ENCODE data around the gene PTPN7. TPM values are rescaled to one million over a fixed set of nuclear protein-coding genes. Genes with fewer than 3 reads are reported as not detected.
A peak's percentile ranks its signal among the peaks of the same experiment; 100 is the strongest.
"Not testable (repeated sequence)": the region's sequence is repeated elsewhere in the genome, so short reads cannot be mapped to it uniquely, and the experiment has no call there.

Gene PTPN7
- total RNA-seq, 2 experiments from 2014 or later, result 228 to 231 TPM

DNA sequence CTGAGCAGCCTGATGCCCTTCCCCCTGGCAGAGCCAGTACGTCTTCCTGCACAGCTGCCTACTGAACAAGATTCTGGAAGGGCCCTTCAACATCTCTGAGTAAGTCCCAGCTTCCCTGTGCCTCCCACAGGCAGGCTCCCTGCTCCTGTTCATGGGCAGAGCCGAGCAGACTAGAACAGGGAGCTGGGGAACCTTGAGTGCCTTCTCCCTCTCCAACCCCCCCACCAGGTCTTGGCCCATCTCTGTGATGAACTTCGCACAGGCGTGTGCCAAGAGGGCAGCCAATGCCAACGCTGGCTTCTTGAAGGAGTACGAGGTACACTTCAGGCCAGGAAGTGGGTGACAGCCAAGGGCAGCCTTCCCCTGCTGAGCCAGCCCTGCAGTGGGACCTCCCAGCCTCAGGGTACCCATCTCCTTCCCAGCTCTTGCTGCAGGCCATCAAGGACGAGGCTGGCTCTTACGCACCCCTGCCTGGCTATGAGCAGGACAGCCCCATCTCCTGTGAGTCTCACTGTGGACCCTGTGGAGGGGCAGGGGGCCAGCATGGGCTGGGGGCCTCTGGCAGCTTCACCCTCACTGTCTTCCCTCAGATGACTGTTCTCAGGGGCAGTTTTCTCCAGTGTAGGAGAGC lies 26.8 kb upstream of the PTPN7 start:
- no peak for DNase-seq
- peaks cover 3% of the 10 kb centered on the region for H3K4me1 Mint-ChIP-seq
- H3K27ac Mint-ChIP-seq, result no peak overlapping the region
- no peaks in the 10 kb centered on the region for H3K9me3 Mint-ChIP-seq
- H3K36me3 Mint-ChIP-seq (ENCODE audit: low read depth), result no peaks in the 10 kb centered on the region
- H3K4me3 Mint-ChIP-seq, result no peak overlapping the region
- CTCF ChIA-PET, result interaction anchor here (1.1 to 2.1 kb wide), 2 partner anchors 13 to 44 kb away, joined by 3 to 4 read pairs; no protein-coding TSS in a partner anchor
- POLR2A ChIA-PET, result no interaction called here
- peaks cover 6% of the 10 kb centered on the region for H3K27me3 Mint-ChIP-seq

DNA sequence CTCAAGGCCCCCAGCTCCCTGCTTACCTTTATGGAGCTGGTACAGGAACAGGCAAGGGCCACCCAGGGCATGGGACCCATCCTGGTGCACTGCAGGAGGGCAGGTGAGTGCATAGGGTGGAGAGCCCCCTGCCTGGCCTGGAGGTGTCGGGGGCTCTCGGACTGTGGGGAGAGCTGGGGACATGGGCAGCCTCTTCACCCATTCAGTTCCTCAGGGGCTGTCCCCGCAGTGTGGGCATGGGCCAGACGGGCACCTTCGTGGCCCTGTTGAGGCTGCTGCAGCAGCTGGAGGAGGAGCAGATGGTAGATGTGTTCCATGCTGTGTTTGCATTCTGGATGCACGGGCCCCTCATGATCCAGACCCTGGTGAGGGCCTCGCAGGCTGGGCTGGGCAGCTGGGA lies 25.9 kb upstream of the PTPN7 start:
- peaks cover 3% of the 10 kb centered on the region for H3K4me1 Mint-ChIP-seq
- no peak overlapping the region for H3K27ac Mint-ChIP-seq
- ChIA-PET CTCF (interaction anchor here (2.1 to 3.5 kb wide), 2 partner anchors 32 to 43 kb away, joined by 4 to 18 read pairs; no protein-coding TSS in a partner anchor), POLR2A (no interaction called here)
- no peaks in the 10 kb centered on the region for H3K9me3 Mint-ChIP-seq
- H3K4me3 Mint-ChIP-seq, result no peak overlapping the region
- H3K27me3 Mint-ChIP-seq, result peaks cover 6% of the 10 kb centered on the region
- no peak for DNase-seq
- H3K36me3 Mint-ChIP-seq (ENCODE audit: low read depth), result no peaks in the 10 kb centered on the region

DNA sequence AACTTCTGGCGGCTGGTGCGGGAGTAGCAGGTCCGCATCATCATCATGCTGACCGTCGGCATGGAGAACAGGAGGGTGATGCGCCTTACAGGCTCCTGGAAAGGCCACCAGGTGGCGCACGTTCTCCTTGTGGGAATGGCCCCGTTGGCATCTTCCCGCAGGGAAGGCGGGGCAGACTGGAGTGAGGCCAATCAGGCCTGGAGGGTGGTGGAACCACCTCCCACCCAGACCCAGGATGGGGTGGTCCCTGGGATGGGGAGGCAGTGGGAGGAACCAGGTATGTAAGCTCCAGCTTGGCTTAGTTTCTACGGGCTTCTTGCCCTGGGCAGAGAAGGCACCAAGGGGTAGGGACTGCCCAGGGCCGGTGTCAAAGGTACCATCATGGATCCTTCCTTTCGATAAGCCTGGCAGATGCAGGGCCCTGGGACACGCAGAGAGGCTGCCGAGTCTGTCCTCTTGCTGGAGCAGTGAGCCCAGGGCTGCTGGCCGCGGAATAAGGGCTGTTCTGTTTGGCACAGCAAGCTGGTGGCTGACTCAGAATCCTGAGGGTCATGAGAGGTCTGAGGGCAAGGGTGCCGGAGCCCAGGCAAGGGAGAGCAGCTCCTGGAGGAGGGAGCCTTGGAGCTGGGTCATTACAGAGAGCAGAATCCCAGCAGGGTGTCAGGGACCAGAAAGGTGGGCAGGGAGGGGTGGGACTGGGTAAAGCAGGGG lies 24.5 kb upstream of the PTPN7 start:
- DNase-seq, result peak; percentile 71
- H3K27ac Mint-ChIP-seq, result no peak overlapping the region
- no peaks in the 10 kb centered on the region for H3K36me3 Mint-ChIP-seq (ENCODE audit: low read depth)
- POLR2A ChIA-PET, result interaction anchor here (2.0 kb wide), 1 partner anchor 25 kb away, joined by 7 read pairs; the partner anchor contains the start of gene PTPN7
- H3K27me3 Mint-ChIP-seq, result peaks cover 6% of the 10 kb centered on the region
- H3K9me3 Mint-ChIP-seq, result no peaks in the 10 kb centered on the region
- H3K4me1 Mint-ChIP-seq, result peaks cover 3% of the 10 kb centered on the region
- CTCF ChIA-PET, result interaction anchor here (0.9 to 3.7 kb wide), 8 partner anchors 11 to 132 kb away, joined by 3 to 20 read pairs (median 4); partner anchors contain the start of gene PTPN7
- H3K4me3 Mint-ChIP-seq, result no peak overlapping the region

DNA sequence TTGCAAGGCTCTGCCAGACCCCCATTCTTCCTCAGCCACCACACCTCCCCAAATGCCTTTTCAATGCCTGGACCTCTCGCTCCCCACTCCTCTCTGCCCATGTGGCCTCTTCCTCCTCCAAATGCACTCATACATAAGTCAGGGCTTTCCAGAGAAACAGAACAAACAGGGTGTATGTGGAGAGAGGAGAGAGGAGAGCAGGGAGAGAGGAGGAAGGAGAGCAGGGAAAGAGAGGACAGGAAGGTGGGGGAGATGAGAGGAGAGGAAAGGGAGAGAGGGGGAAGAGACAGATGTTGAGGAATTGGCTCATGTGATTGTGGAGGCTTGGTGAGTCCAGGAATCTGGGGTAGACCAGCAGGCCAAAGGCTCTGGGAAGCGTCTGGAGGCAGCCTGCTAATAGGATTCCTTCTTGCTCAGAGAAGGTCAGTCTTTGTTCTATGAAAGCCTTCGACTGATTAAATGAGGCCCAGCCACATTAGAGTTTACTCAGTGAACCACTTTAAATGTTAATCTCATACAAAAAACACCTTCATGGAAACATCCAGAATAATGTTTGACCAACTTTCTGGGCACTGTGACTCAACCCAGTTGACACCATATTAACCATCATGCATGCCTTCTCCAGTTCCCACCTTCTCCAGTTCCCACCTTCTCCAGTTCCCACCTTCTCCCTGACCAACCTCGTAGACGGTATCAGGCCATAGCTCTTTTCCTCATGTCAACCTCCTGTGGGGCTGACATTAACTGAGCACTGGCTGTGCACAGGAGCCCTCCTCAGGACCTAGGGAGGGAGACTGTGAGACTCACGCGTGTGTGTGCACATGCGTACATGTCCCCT lies 21.9 kb upstream of the PTPN7 start:
- no peak overlapping the region for H3K27ac Mint-ChIP-seq

DNA sequence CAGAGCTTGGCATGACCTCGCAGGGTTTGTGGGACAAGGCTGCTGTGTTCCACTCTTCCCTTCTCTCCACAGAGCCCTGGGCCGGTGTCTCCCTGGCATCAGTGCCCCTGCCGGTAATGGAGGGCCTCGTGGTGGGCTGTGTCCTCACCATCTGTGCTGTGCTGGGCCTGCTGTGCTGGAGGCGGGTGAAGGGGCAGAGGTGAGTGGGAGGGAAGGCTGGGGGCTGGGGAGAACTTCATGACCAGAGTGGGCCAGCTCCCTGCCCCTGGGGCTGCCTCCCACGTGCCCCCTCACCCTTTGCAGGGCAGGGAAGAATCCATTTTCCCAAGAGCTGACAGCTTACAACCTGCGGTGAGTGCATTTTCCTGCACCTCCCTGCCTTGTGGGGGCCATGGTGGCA lies 21.2 kb upstream of the PTPN7 start:
- H3K36me3 Mint-ChIP-seq (ENCODE audit: low read depth), result no peaks in the 10 kb centered on the region
- no peaks in the 10 kb centered on the region for H3K9me3 Mint-ChIP-seq
- H3K4me3 Mint-ChIP-seq, result no peak overlapping the region
- CTCF ChIA-PET, result interaction anchor here (2.8 to 3.2 kb wide), 3 partner anchors 8 to 27 kb away, joined by 11 to 13 read pairs (median 12); partner anchors contain the start of gene LGR6
- no peak for DNase-seq
- peaks cover 6% of the 10 kb centered on the region for H3K27me3 Mint-ChIP-seq
- H3K27ac Mint-ChIP-seq, result no peak overlapping the region
- H3K4me1 Mint-ChIP-seq, result peaks cover 3% of the 10 kb centered on the region
- POLR2A ChIA-PET, result no interaction called here

More for the DNA sequence above, 21.9 kb upstream of the PTPN7 start:
- ChIA-PET CTCF (interaction anchor here (0.5 to 3.7 kb wide), 5 partner anchors 11 to 189 kb away, joined by 3 to 20 read pairs (median 5); partner anchors contain the start of genes LGR6 and PTPN7), POLR2A (interaction anchor here (2.0 kb wide), 1 partner anchor 22 kb away, joined by 7 read pairs; the partner anchor contains the start of gene PTPN7)
- Mint-ChIP-seq H3K4me1 (peaks cover 3% of the 10 kb centered on the region), H3K27me3 (peaks cover 6% of the 10 kb centered on the region), H3K36me3 (ENCODE audit: low read depth) (no peaks in the 10 kb centered on the region), H3K4me3 (no peak overlapping the region), H3K9me3 (no peaks in the 10 kb centered on the region)
- no peak for DNase-seq

DNA sequence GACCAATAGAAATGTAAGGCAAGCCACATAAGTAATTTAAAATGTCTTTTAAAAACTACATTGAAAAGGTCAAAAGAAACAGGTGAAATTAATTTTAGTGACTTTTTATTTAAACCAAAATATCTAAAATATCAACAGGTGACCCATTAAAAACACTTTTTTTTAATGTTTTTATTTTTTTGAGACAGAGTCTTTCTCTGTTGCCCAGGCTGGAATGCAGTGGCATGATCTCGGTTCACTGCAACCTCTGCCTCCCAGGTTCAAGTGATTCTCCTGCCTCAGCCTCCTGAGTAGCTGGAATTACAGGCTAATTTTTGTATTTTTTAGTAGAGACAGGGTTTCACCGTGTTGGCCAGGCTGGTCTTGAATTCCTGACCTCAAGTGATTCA lies 20.3 kb upstream of the PTPN7 start:
- not testable (repeated sequence) for H3K9me3 Mint-ChIP-seq; H3K27ac Mint-ChIP-seq; H3K4me1 Mint-ChIP-seq; DNase-seq; H3K27me3 Mint-ChIP-seq; H3K4me3 Mint-ChIP-seq; H3K36me3 Mint-ChIP-seq (ENCODE audit: low read depth)
- POLR2A ChIA-PET, result interaction anchor here (0.9 to 1.6 kb wide), 2 partner anchors 9 to 10 kb away, joined by 3 to 4 read pairs; no protein-coding TSS in a partner anchor
- CTCF ChIA-PET, result interaction anchor here (2.8 to 3.2 kb wide), 3 partner anchors 9 to 26 kb away, joined by 11 to 13 read pairs (median 12); partner anchors contain the start of gene LGR6

DNA sequence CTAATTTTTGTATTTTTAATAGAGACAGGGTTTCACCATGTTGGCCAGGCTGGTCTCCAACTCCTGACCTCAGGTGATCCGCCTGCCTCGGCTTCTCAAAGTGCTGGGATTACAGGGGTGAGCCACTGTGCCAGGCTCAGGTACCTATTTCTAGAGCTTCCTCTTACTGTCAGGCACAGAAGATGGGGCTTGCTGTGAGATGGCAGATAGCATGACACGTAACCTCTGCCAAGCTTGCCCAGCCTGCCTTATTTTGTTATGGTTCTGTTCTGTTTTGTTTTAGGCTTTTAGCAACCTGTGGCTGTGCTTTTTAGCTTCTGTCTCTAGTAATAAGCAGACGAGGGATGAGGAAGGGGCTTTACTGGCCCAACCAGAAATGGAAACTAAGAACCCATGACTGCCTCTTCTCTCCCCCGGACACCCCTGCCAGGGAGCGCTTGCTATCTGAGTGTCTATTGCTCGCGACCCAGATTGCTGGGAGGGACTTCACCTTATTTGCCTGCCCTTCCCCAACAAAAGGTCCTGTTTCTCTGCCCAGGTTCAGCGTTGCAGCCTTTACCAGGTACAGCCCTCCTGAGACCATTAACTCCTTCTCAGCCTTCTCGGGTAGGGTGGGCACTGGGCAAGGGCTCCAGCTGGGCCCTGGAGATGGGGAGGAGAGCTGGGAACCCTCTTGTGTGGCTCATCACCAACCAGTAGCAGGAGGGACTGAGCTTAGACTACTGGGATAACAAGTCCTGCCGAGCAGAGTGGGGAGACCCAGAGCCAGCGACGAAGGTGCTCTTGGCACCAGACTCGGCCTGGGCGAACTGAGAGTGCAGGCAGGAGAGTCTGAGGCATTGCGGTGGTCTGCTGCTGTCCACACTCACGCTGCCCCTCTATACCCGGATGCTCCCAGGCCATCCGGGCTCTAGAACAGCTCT lies 19.7 kb upstream of the PTPN7 start:
- Mint-ChIP-seq H3K36me3 (ENCODE audit: low read depth) (no peaks in the 10 kb centered on the region), H3K4me3 (no peak overlapping the region), H3K4me1 (peaks cover 3% of the 10 kb centered on the region), H3K27me3 (peaks cover 6% of the 10 kb centered on the region), H3K27ac (no peak overlapping the region), H3K9me3 (no peaks in the 10 kb centered on the region)
- no peak for DNase-seq
- POLR2A ChIA-PET, result interaction anchor here (0.9 to 1.7 kb wide), 6 partner anchors 9 to 24 kb away, joined by 3 to 6 read pairs (median 4); partner anchors contain the start of gene PTPN7
- CTCF ChIA-PET, result interaction anchor here (1.0 to 3.2 kb wide), 4 partner anchors 9 to 25 kb away, joined by 4 to 13 read pairs (median 12); partner anchors contain the start of gene LGR6

DNA sequence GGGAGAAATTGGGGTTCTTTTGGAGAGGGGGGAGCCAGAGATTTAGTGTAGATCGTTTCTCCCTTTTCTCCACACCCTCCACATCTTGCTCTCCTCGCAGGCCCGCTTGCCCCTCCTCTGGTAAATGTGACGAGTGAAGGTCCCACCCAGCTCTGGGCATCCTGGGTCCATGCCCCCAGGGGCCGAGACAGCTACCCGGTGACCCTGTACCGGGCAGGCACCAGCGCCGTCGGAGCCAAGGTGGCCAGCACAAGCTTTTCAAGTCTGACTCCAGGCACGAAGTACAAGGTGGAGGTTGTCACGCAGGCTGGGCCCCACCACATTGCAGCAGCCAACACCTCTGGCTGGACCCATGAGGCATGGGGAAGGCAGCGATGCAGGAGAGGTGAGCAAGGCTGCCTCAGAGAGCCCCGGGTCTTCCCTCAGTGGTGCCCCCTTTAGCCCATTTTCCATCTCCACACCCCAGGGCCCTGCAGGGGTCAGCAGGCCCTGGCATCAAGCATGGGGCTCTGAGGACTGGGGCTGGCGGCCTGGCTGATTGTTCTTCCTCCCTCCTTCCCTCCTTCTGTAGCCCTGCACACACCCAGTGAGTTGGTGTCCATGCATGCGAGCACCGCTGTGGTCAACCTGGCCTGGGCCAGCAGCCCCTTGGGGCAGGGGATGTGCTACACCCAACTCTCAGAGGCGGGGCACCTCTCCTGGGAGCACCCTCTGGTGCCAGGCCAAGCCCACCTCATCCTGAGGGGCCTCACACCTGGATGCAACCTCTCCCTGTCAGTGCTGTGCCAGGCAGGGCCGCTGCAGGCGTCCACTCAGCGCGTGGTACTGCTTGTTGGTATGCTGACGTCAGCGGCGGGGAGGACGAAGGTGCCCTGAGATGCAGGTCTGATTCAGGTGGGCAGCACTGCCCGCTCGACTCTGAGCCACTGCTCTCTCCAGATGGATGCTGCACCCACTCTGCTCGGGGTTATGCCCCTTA lies 16.8 kb upstream of the PTPN7 start:
- CTCF ChIA-PET, result interaction anchor here (1.6 kb wide), 1 partner anchor 22 kb away, joined by 8 read pairs; no protein-coding TSS in a partner anchor
- no peaks in the 10 kb centered on the region for H3K9me3 Mint-ChIP-seq
- no peak overlapping the region for H3K4me3 Mint-ChIP-seq
- POLR2A ChIA-PET, result no interaction called here
- H3K27me3 Mint-ChIP-seq, result no peaks in the 10 kb centered on the region
- no peaks in the 10 kb centered on the region for H3K4me1 Mint-ChIP-seq
- no peaks in the 10 kb centered on the region for H3K36me3 Mint-ChIP-seq (ENCODE audit: low read depth)
- no peak overlapping the region for H3K27ac Mint-ChIP-seq
- no peak for DNase-seq

DNA sequence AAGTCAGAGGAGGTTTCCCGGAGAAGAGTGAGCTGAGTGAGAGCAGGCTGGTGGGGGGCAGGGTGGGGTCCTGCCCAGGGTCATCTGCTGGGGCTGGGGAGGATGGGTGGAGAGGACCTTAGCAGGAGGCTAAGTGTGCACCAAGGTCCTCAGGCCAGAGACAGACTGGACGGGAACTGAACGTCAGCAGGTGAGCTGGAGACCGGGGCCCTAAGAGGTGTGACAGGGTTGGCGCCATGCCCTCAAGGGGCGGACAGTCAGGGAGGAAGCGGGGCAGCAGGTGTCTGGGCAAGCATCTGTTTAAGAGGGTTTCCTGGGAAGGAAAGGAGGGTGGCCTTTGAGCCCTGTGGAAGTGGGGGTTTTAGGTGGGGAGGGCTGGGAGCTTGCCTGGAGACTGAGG lies 13.6 kb upstream of the PTPN7 start:
- Mint-ChIP-seq H3K9me3 (no peaks in the 10 kb centered on the region), H3K27ac (no peak overlapping the region), H3K36me3 (ENCODE audit: low read depth) (no peaks in the 10 kb centered on the region), H3K27me3 (no peaks in the 10 kb centered on the region), H3K4me1 (peaks cover 8% of the 10 kb centered on the region), H3K4me3 (no peak overlapping the region)
- ChIA-PET POLR2A (interaction anchor here (1.0 to 2.5 kb wide), 4 partner anchors 9 to 28 kb away, joined by 3 to 14 read pairs (median 6); partner anchors contain the start of gene PTPN7), CTCF (interaction anchor here (1.0 to 2.4 kb wide), 4 partner anchors 11 to 142 kb away, joined by 3 to 9 read pairs (median 4); no protein-coding TSS in a partner anchor)
- no peak for DNase-seq

DNA sequence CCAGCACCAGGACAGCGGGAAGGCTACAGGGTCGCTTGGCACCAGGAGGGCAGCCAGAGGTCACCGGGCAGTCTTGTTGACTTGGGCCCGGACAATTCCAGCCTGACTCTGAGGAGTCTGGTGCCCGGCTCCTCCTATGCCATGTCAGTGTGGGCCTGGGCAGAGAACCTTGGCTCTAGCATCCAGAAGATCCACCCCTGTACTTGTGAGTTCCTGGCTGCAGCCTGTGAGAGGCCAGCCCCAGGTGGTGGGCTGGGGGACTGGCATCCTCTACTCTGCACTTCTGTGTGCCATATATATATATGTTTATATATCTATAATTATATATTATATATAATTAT lies 11.6 kb upstream of the PTPN7 start:
- DNase-seq, result no peak
- Mint-ChIP-seq H3K9me3 (no peaks in the 10 kb centered on the region), H3K27me3 (no peaks in the 10 kb centered on the region), H3K36me3 (ENCODE audit: low read depth) (no peaks in the 10 kb centered on the region), H3K4me1 (peaks cover 11% of the 10 kb centered on the region), H3K4me3 (no peak overlapping the region), H3K27ac (no peak overlapping the region)
- CTCF ChIA-PET, result interaction anchor here (1.1 kb wide), 1 partner anchor 12 kb away, joined by 4 read pairs; the partner anchor contains the start of gene PTPN7
- POLR2A ChIA-PET, result no interaction called here

Data from activated CD4-positive, alpha-beta memory T cell treated with anti-CD3 and anti-CD28 coated beads, Interleukin-2, amount 10 ng/mL, durations not matched to agents 7 days and 5 days (primary cell).